Measurements from ENCODE around the gene AKAP13. TPM values are rescaled to one million over a fixed set of nuclear protein-coding genes. Genes with fewer than 3 reads are reported as not detected.

The AKAP13 gene
- polyA plus RNA-seq, 1 of the 3 experiments (the other 2 are of a cell fraction): 8.4 TPM

GRCh38 chr15:85403745-85404144 is 23.3 kb downstream of the AKAP13 start:
- POLR2A ChIA-PET: no interaction called here
- Histone ChIP-seq H3K36me3 (replicated peaks in 1 of 2; ENCODE audit: control insufficient read depth in 1 of 2, insufficient read depth in 2 of 2, low read length in 1 of 2) (no peaks in the 10 kb centered on the region), H2AFZ (ENCODE audit: low read depth) (no peak overlapping the region), H3K4me1 (ENCODE audit: control insufficient read depth in 1 of 2, insufficient read depth in 2 of 2, low read depth in 1 of 2, low read length in 1 of 2) (peaks cover 5 to 47% of the 10 kb centered on the region in 2 experiments), H3K4me2 (no peak overlapping the region), H3F3A (replicated peaks; ENCODE audit: insufficient read depth) (peaks cover 25% of the 10 kb centered on the region), H4K20me1 (ENCODE audit: insufficient read depth) (peaks cover 10% of the 10 kb centered on the region; the same call in 1 of the 2 replicates), H3K9me2 (no peaks in the 10 kb centered on the region), H3K9ac (no peak overlapping the region), H3K27me3 (ENCODE audit: insufficient read depth) (no peaks in the 10 kb centered on the region), H3K27ac (ENCODE audit: low read depth in 2 of 2, low read length in 1 of 2) (peak overlapping the region in 1 of 2 experiments; percentile 86; a peak in 1 of 4 replicates), H3K4me3 (ENCODE audit: low read depth in 2 of 2, low read length in 1 of 2) (no peak overlapping the region), H3K79me2 (ENCODE audit: insufficient read depth) (peaks cover 89% of the 10 kb centered on the region), H3K9me3 (no peaks in the 10 kb centered on the region)
- no peak for DNase-seq
- 92% methylated on average over 5 of the region's 5 CpGs for WGBS (ENCODE audit: low lambda C conversion rate)
- TF ChIP-seq CHD2 (IDR thresholded peaks at IDR 0.05; ENCODE audit: low read length, partially characterized antibody) (no peak), RXRA (IDR thresholded peaks at IDR 0.05; ENCODE audit: borderline replicate concordance, low read depth) (no peak), NFIC (IDR thresholded peaks at IDR 0.05; ENCODE audit: borderline replicate concordance) (no peak), JUND (IDR thresholded peaks at IDR 0.05) (no peak), MXI1 (IDR thresholded peaks at IDR 0.05; ENCODE audit: low read depth, low read length) (no peak), FOXM1 (IDR thresholded peaks at IDR 0.05; ENCODE audit: low read depth) (no peak), PBX3 (IDR thresholded peaks at IDR 0.05) (peak; percentile 8; the same call in 1 of the 2 replicates), FOSL2 (IDR thresholded peaks at IDR 0.05; ENCODE audit: borderline replicate concordance, low read depth) (no peak)
- CTCF ChIA-PET: interaction anchor here (1.3 kb wide), 1 partner anchor 15 kb away, joined by 3 read pairs; no protein-coding TSS in a partner anchor

GRCh38 chr15:85404176-85404917 is 23.9 kb downstream of the AKAP13 start:
- Histone ChIP-seq H3K9me3 (no peaks in the 10 kb centered on the region), H3F3A (replicated peaks; ENCODE audit: insufficient read depth) (peaks cover 27% of the 10 kb centered on the region), H3K4me2 (peak overlapping the region; percentile 41; the same call in 1 of the 2 replicates), H3K4me3 (ENCODE audit: low read depth in 2 of 2, low read length in 1 of 2) (0 out of 4 replicates have a peak overlapping the region, but pooled peaks of 1 of the 2 experiments have one; percentile 1), H3K9ac (no peak overlapping the region), H3K79me2 (ENCODE audit: insufficient read depth) (peaks cover 90% of the 10 kb centered on the region), H3K27ac (ENCODE audit: low read depth in 2 of 2, low read length in 1 of 2) (peak overlapping the region; percentile 54 to 86; a peak in 3 of 4 replicates), H2AFZ (ENCODE audit: low read depth) (no peak overlapping the region), H3K27me3 (ENCODE audit: insufficient read depth) (no peaks in the 10 kb centered on the region), H3K4me1 (ENCODE audit: control insufficient read depth in 1 of 2, insufficient read depth in 2 of 2, low read depth in 1 of 2, low read length in 1 of 2) (peaks cover 5 to 47% of the 10 kb centered on the region in 2 experiments), H3K36me3 (replicated peaks in 1 of 2; ENCODE audit: control insufficient read depth in 1 of 2, insufficient read depth in 2 of 2, low read length in 1 of 2) (no peaks in the 10 kb centered on the region), H4K20me1 (ENCODE audit: insufficient read depth) (0 out of 2 replicates have a peak, but pooled peaks cover 8% of the 10 kb centered on the region), H3K9me2 (no peaks in the 10 kb centered on the region)
- TF ChIP-seq TAF1 (IDR thresholded peaks at IDR 0.05; ENCODE audit: borderline replicate concordance, low read depth, low read length): no peak
- no peak for TF ChIP-seq EP300 (IDR thresholded peaks at IDR 0.05; ENCODE audit: borderline replicate concordance in 1 of 2, low read depth in 1 of 2, low read length in 1 of 2)
- TF ChIP-seq CTCF (IDR thresholded peaks at IDR 0.05): no peak
- DNase-seq: no peak
- ChIA-PET CTCF (interaction anchor here (1.1 to 1.3 kb wide), 2 partner anchors 12 to 16 kb away, joined by 3 read pairs; no protein-coding TSS in a partner anchor), POLR2A (interaction anchor here (1.4 kb wide), 1 partner anchor 24 kb away, joined by 3 read pairs; the partner anchor contains the start of gene AKAP13)
- 78% methylated on average over 4 of the region's 4 CpGs for WGBS (ENCODE audit: low lambda C conversion rate)

All from SK-N-SH (cell line).